SKM-1 (cell line): ENCODE data around the gene CCDC185.

Experiments used
- DNase-seq: peaks from one replicate; lab custom pipeline; 2025; ENCODE audit not compliant: unreplicated experiment; lab: John Stamatoyannopoulos, UW

The CCDC185 gene

DNA sequence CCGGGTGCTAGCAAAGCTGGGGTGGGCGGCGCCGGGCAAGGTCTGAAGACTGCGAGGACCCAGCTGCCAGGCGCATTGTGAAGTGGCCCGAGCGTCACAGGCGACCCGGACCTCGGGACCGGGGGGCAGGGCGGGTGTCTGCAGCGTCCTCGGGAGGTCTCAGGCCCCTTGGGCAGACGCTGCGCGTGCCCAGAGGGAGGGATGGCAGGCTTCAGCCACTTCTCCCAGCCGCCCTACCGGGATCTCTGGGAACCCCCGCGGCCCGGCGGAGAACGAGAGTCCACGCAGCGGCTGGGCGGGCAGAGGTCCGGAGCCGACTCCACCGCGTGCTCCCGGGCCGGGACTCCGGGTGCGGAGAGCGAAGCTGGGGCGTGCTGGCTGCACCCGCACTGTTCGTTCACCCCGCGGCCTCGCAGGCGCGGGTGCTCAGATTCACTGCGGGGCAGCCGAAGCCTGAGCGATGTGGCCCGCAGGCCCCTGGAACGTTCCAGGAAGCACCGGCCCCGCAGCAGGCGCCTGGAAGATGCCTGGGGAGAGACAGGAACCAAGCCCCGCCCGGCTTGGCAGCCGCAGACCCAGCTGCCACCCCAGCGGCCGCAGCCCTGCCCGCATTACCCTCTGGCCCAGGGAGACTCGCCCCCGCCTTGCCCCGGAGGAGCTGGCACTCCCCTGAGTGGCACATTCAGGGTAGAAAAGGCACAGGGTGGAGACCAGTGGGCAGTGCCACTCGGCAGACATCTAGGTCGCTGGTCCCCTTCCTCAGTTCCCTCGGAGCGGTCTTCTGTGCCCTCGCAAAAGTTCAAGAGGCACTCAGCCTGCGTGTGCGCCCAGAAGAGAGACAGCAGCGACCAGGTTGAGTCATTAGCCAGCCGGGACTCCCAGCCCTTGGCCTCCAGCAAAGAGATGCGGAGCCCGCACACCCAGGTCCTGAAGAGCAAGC is at the start of gene CCDC185:
Gene CCDC185, plus strand, starts transcription at position 141 of the 940 bp plus-strand sequence. Its CDS starts 61 bp downstream, at position 202.
- no peak for DNase-seq

- no peak for DNase-seq
Observed at GRCh38 chr1:223343692-223344091, 49.5 kb upstream of the CCDC185 start.

DNA sequence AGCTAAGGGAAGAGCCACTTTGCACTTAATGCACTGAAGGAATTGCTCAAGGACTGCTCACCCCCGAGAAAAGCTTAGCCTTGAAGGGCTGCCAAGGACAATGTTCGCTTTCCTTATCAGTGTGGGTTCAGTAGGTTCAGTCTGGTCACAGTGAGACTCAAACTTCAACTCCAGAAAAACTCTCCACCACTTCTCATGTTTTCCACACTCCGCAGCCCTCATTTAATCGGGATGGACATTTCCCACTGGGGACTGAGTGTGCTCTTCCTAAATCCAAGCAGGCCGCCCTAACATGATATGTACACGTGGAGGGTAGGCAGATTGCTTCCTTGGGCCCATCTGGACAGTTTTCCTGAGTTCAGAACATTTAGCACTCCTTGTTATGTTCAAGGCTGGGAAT is 48.7 kb upstream of the CCDC185 start:
- no peak for DNase-seq

- DNase-seq, result no peak
Observed at GRCh38 chr1:223345720-223346119, 47.5 kb upstream of the CCDC185 start.

DNA sequence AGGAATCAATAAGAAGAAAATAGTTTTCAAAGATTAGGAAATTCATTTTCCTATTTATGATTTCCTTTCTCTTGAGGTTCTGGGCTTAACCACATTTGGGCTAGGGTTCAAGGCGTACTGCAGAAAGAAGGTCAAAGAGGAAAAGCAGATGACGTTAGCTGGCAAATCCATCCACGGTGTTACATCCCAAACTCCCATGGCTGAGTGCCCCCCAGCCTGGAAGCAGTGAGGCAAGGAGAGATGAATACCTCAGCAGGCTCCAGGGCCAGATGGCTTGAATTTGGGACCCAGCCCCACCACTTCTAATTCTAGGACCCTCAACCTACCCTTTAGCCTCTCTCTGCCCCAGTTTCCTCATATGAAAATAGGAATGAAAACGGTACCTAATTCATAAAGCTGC is 46.9 kb upstream of the CCDC185 start:
- no peak for DNase-seq

DNA sequence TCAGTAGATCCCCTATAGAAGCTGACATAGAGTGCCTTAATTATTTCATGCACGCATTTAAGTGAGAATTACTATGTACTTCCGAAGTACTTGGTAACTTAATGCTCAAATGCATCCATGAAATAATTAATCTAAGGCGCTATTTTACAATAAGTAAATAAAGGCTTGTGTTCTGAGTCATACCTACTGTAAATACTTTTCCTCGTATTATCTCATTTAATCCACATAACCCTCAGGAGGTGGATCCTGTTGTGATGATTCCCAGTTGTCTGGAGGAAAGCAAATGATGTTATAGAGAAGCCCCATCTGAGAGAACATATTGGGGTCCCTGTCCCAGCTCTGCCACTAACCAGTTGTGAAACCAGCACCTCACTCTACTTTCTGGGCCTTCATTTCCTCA is 45.6 kb upstream of the CCDC185 start:
- DNase-seq, result no peak

- DNase-seq, result no peak
Observed at GRCh38 chr1:223348439-223348838, 44.8 kb upstream of the CCDC185 start.

DNA sequence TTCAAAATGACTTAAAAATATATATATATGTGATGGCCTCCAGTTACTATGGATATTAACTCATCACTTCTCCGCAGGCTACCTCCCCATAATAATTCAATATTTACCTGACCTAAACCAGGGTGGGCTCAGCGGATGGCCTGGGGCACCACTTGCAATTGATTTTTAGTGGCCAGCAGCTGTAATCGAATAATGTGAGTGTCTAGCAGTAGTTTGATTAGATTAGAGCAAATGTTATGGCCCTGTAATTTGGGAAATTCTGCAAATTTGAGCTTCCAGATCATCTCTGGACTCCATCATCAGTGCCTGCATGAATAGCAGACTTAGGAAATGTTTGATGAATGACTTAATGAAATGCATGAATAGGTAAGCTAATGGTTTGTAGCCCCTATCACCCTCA is 44.0 kb upstream of the CCDC185 start:
- no peak for DNase-seq

DNA sequence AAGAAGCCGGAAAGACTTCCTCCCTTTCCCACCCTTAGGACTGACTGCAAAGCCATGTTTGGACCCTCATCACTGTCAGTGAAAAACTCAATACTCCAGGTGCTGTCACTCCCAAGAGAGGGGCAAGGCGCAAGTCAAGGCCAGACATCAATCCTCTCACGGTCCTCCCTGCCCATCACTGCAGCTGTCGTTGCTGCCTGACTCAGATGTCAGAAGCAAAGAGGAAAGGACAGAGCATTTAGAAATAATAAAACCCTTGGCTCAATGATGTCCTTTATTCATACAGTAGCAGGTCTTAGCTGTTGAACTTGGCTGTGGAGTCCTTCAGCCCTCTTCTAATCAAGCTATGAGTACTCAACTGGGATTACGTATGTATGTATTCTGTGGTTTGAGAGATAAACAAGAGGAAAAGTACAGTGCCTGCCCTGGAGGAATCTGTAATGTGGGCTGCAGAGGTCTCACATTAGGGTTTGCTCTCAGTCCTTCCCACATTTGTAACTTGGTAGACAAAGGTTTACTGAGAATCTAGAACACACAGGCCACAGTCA is 42.8 kb upstream of the CCDC185 start:
- no peak for DNase-seq

- no peak for DNase-seq
Observed at GRCh38 chr1:223352944-223353343, 40.3 kb upstream of the CCDC185 start.

DNA sequence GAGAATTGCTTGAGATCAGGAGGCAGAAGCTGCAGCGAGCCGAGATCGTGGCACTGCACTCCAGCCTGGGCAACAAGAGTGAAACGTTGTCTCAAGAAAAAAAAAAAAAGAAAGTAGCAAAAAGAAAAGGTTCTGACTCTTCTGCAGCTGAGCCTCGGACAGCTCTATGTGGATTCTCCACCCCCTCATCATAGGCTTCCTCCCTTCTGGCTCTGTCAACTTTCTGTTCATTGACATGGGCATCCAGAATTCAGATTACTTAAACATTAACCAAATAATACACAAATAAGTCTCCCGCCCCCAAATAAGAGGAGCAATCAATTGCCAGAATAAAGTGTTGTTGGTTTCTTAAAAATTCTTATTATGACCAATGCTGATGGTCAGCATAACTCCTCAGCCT is 39.3 kb upstream of the CCDC185 start:
- no peak for DNase-seq

DNA sequence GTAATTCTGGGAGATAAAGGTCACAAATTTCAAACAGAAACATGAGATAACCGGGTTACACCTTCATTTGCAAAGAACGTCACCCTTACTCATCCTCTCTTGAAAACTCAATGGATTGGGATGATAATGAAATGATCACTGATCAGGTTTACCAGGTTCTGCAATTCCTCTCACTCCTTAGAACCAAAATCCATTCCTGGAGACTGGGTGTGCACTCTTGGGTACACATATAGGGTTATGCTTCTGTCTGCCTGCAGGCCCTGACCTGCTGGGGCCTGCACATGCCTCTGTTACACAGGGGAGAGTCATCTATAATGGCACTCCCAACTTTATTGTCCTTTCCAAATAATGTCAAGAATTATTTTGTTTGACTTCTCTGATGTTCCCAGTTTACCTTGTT is 37.5 kb upstream of the CCDC185 start:
- no peak for DNase-seq

- no peak for DNase-seq
Observed at GRCh38 chr1:223358826-223359225, 34.4 kb upstream of the CCDC185 start.

DNA sequence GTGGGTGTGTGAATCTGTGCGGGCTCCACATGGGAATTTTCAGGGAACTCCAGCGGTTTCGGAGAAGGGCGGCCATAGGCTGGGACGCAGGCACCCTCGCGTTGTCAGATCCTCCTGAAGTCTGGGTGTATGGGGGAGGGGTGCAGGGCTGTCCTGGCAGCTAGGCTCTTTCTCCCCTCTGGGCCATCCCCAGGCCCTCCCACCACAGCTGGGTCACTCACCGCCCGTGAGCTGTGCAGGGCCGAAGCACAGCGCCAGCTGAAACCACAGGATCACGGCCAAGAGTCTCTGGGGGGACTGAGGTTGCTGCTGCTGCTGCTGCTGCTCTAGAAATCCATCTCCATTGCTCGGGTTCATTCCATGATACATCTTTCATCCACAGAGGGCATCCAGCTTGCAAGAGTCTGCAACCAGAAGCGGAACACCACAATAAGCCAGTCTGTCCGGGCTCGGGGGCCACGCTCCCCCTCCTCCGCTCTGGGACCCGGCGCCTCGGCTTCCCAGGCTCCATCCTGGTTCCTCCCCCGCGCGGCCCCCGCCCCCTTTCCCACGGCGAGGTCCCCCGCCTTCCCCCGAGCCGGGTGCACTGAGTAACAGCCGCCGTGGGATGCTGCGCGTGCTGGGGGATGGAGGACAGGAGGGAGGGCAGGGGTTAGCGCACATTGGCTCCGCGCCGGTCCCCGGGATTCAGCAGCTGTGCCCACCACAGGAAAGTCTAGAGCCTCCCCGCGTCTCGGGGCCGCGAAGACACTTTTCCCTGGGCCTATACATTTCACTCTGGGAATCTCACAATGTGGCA is 30.0 kb upstream of the CCDC185 start:
- no peak for DNase-seq

DNA sequence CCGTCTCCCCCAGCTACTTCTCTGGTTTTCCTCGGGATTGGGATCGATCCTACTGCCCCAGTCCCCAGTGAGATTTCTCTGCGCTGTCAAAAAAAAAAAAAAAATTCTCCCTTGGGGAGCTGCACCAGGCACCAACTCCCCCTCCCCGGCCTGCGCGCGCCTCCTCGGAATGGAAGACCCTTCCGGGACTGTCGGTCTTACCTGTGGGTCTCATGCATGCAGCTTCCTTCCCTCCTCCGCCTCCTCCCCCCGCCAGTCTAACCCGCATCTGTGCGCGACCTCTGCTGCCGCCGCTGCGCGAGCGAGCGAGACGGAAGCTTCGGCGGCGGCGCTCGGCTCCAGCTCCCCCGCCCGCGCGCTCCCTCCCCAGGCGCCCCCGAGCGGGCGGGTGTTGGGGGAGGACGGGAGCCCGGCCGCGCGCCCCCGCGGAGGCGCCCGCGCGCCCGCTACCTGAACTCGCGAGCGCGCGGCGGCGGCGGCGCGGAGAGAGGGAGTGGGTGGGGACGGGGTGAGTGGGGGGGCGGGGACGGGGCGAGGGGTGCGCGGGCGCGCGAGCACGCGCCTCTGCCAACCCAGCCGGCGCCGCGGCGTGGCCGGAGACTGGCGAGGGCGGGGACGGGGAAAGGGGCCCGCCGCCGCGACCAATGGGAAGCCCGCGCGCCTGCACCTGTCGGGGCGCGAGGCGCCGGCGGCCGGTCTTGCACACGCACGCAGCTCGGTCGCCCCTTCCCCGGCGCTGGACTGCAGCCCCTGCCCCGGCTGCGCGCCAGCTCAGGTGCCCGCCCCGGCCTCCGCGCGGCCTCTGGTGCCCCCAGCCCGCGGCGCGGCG is 29.1 kb upstream of the CCDC185 start, which contains the start of gene SUSD4:
Gene SUSD4, minus strand, starts transcription at position 321 of the 829 bp plus-strand sequence. CDS start 751 bp downstream, outside the sequence.
- DNase-seq, result no peak

- no peak for DNase-seq
Observed at GRCh38 chr1:223364685-223365382, 28.4 kb upstream of the CCDC185 start.

DNA sequence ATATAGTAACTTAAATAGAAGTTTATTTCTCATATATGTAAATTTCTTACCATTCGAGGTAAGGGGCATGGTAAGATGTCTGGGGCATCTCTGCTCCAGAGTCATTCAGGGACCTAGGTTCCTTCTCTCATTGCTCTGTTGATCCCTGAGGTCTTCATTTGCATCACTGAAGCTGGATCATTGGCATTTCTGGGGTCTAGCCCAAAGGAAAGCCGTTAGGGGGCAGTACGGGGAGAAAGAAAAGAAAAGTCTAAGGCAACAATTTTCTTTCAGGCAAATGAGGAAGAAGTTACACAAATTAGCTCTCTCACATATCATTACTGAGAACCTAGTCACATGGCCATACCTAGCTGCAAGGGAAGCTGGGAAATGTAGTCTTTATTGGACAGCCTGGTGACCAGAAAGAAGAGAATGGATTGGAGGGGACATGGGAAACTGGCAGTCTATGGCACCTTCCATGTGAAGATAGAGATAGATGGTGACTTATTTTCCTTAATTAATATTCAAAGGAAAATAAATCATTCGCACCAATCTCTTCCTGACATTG is 19.1 kb upstream of the CCDC185 start:
- no peak for DNase-seq

GRCh38 chr1:223378754-223379153 is 14.5 kb upstream of the CCDC185 start:
- no peak for DNase-seq

DNA sequence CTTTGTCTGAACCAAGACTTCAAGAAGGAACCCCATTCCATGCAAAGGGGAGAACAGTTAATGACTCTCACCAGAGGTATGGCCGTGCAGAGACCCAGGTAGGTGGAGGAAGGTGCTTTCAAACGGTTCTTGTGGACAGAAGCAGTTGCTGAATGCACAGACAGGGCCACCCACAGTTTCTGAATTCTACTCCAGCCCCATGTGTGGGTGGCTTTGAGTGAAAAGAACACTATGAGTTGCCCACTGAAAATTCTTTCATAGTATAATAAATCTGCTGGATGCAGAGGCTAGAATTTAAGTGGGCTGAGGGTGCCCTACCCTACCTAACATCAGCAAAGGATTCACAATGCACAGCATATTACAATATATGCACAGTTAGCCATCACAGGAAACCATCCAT is 7.2 kb upstream of the CCDC185 start:
- no peak for DNase-seq

- DNase-seq, result no peak
Observed at GRCh38 chr1:223390618-223391017, 2.6 kb upstream of the CCDC185 start.
